ENCODE results near the gene ZP1.
"Not testable (repeated sequence)": the region's sequence is repeated elsewhere in the genome, so short reads cannot be mapped to it uniquely, and the experiment has no call there.

Gene ZP1

DNA sequence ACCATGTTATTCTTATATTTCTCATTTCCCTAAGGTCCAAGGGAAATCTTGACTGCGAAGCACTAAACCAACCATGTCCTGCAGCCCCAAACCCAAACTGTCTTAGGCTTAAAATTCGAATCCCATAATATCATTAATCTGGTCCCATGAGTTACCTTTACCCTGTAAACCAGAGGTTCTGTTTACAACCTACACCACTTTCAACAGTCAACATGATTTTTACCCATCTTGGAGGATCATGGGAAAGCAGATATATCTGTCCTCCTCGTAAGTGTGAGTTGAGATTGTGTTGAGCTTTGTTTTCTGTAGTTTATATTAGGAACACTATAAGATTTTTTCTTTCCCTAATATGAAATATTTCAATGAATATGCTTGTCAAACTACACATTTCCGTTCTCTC, 32.6 kb downstream of the ZP1 start:
- H3K4me3 ChIP-seq (ENCODE audit: low read depth, low read length) = no peak overlapping the region
- no peaks in the 10 kb centered on the region for H3K9me3 ChIP-seq (ENCODE audit: control insufficient read depth, insufficient read depth, low read length)
- no peaks in the 10 kb centered on the region for H3K27me3 ChIP-seq (ENCODE audit: control insufficient read depth, insufficient read depth, low read length)
- peaks cover 63% of the 10 kb centered on the region for H3K36me3 ChIP-seq (ENCODE audit: control insufficient read depth, insufficient read depth, low read length)
- no peak overlapping the region for H3K9ac ChIP-seq (ENCODE audit: low read depth, low read length)
- peaks cover 3% of the 10 kb centered on the region for H3K4me1 ChIP-seq (ENCODE audit: control insufficient read depth, insufficient read depth, low read length)

- H3K9me3 ChIP-seq (ENCODE audit: control insufficient read depth, insufficient read depth, low read length) = no peaks in the 10 kb centered on the region
- H3K27me3 ChIP-seq (ENCODE audit: control insufficient read depth, insufficient read depth, low read length) = no peaks in the 10 kb centered on the region
- H3K9ac ChIP-seq (ENCODE audit: low read depth, low read length) = no peak overlapping the region
- H3K4me1 ChIP-seq (ENCODE audit: control insufficient read depth, insufficient read depth, low read length) = peaks cover 7% of the 10 kb centered on the region
- no peak overlapping the region for H3K4me3 ChIP-seq (ENCODE audit: low read depth, low read length)
- peaks cover 59% of the 10 kb centered on the region for H3K36me3 ChIP-seq (ENCODE audit: control insufficient read depth, insufficient read depth, low read length)
Observed at GRCh38 chr11:60900673-60901404, 33.5 kb downstream of the ZP1 start.

- Histone ChIP-seq H3K27me3 (ENCODE audit: control insufficient read depth, insufficient read depth, low read length) (no peaks in the 10 kb centered on the region), H3K9me3 (ENCODE audit: control insufficient read depth, insufficient read depth, low read length) (no peaks in the 10 kb centered on the region), H3K9ac (ENCODE audit: low read depth, low read length) (no peak overlapping the region), H3K4me1 (ENCODE audit: control insufficient read depth, insufficient read depth, low read length) (peaks cover 7% of the 10 kb centered on the region), H3K36me3 (ENCODE audit: control insufficient read depth, insufficient read depth, low read length) (peaks cover 45% of the 10 kb centered on the region), H3K4me3 (ENCODE audit: low read depth, low read length) (no peak overlapping the region)
Observed at GRCh38 chr11:60902625-60903024, 35.3 kb downstream of the ZP1 start.

DNA sequence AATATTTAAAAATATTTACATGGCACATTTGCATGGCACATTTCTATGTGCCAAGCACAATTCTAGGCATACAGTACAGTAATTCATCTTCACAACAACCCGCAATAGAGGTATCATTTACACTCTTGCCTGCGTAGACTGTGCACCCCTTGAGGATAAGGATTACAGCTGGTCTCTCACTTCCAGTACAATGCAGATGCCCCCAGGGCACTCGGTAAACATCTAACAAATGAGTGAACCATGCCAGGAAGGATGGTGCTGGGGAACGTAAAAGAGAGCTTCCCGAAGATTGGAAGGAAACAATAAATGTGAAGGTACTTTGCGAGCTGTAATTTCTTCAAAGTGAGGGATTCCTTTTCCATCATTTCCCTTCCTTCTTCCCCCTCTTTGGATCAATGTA, 37.7 kb downstream of the ZP1 start:
- H3K36me3 ChIP-seq (ENCODE audit: control insufficient read depth, insufficient read depth, low read length) = peaks cover 28% of the 10 kb centered on the region
- peak overlapping the region; percentile 81 for H3K9ac ChIP-seq (ENCODE audit: low read depth, low read length)
- peaks cover 7% of the 10 kb centered on the region for H3K4me1 ChIP-seq (ENCODE audit: control insufficient read depth, insufficient read depth, low read length)
- peak overlapping the region; percentile 90 for H3K4me3 ChIP-seq (ENCODE audit: low read depth, low read length)
- H3K9me3 ChIP-seq (ENCODE audit: control insufficient read depth, insufficient read depth, low read length) = no peaks in the 10 kb centered on the region
- peaks cover 8% of the 10 kb centered on the region for H3K27me3 ChIP-seq (ENCODE audit: control insufficient read depth, insufficient read depth, low read length)

- Histone ChIP-seq H3K4me1 (ENCODE audit: control insufficient read depth, insufficient read depth, low read length) (peaks cover 7% of the 10 kb centered on the region), H3K9me3 (ENCODE audit: control insufficient read depth, insufficient read depth, low read length) (no peaks in the 10 kb centered on the region), H3K27me3 (ENCODE audit: control insufficient read depth, insufficient read depth, low read length) (peaks cover 9% of the 10 kb centered on the region), H3K36me3 (ENCODE audit: control insufficient read depth, insufficient read depth, low read length) (peaks cover 24% of the 10 kb centered on the region), H3K9ac (ENCODE audit: low read depth, low read length) (peak overlapping the region; percentile 81), H3K4me3 (ENCODE audit: low read depth, low read length) (peak overlapping the region; percentile 90)
Observed at GRCh38 chr11:60905551-60906113, 38.3 kb downstream of the ZP1 start.

DNA sequence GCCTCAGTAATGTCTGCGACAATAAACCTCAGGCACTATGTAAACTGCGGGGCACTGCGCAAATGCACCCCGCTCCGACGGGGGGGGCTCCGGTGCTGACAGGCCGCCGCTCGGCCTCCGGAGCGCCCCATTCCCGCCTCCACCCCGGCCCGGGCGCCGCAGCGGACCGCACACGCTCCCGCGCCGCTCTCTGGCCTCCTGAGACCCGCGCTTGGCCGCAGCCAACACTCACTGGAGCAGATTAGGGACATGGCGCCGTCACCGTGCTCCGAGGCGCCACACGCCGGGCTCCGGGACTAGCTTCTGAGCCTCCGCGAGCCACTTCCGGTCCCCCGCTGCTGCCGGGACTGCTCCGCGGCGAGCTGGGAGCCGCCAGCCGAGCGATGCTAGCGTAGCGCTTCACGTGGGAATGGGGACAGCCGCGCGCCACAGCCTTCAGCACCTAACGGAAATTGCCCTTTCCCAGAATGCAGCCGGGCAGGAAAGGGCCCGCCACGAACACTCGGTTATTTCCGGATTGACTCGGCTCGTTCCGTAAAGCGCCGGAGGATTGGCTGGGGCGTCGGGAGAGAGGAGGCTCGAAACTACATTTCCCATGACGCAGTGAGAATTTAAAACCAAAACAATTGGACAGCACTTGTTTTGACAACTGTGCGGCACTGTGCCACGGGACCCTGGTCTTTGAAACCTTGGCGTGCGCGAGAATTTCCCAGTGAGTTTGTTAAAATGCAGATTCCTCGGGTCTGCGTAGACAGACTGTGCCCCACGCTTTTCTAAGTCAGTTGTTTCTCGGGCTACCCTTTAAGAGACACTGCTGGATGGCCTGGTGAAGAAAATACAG, 39.0 kb downstream of the ZP1 start, which contains the start of gene PRPF19:
Gene PRPF19 (minus strand): TSS at position 454 of the 841 bp plus-strand sequence. CDS start 203 bp downstream, at position 251.
- Histone ChIP-seq H3K9ac (ENCODE audit: low read depth, low read length) (peak within 1 kb of the TSS; percentile 81), H3K9me3 (ENCODE audit: control insufficient read depth, insufficient read depth, low read length) (no peaks in the 10 kb centered on the region), H3K4me3 (ENCODE audit: low read depth, low read length) (peak within 1 kb of the TSS; percentile 90), H3K27me3 (ENCODE audit: control insufficient read depth, insufficient read depth, low read length) (peaks cover 16% of the 10 kb centered on the region), H3K4me1 (ENCODE audit: control insufficient read depth, insufficient read depth, low read length) (peaks cover 7% of the 10 kb centered on the region), H3K36me3 (ENCODE audit: control insufficient read depth, insufficient read depth, low read length) (peaks cover 17% of the 10 kb centered on the region)

GRCh38 chr11:60908803-60909202, 41.5 kb downstream of the ZP1 start:
- Histone ChIP-seq H3K9ac (ENCODE audit: low read depth, low read length) (no peak overlapping the region), H3K4me3 (ENCODE audit: low read depth, low read length) (no peak overlapping the region), H3K4me1 (ENCODE audit: control insufficient read depth, insufficient read depth, low read length) (peaks cover 10% of the 10 kb centered on the region), H3K27me3 (ENCODE audit: control insufficient read depth, insufficient read depth, low read length) (peaks cover 31% of the 10 kb centered on the region), H3K36me3 (ENCODE audit: control insufficient read depth, insufficient read depth, low read length) (no peaks in the 10 kb centered on the region), H3K9me3 (ENCODE audit: control insufficient read depth, insufficient read depth, low read length) (no peaks in the 10 kb centered on the region)

DNA sequence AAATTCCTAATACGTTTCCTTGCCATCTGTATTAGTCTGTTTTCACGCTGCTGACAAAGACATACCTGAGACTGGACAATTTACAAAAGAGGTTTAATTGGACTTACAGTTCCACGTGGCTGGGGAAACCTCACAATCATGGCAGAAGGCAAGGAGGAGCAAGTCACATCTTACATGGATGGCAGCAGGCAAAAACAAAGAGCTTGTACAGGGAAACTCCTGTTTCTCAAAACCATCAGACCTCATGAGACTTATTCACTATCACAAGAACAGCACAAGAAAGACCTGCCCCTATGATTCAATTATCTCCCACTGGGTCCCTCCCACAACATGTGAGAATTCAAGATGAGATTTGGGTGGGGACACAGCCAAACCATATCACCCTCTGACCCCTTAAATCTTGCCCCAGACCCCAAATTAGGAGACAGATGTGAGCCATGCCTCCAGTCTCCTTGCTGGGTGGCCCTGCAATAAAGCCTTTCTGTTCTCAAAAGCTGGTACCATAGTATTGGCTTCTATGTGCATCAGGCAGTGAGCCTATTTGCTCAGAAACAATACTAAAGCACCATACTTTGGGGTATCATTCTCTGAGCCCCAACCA, 42.4 kb downstream of the ZP1 start:
- not testable (repeated sequence) for H3K36me3 ChIP-seq (ENCODE audit: control insufficient read depth, insufficient read depth, low read length); H3K4me3 ChIP-seq (ENCODE audit: low read depth, low read length); H3K4me1 ChIP-seq (ENCODE audit: control insufficient read depth, insufficient read depth, low read length); H3K9ac ChIP-seq (ENCODE audit: low read depth, low read length); H3K9me3 ChIP-seq (ENCODE audit: control insufficient read depth, insufficient read depth, low read length)
- H3K27me3 ChIP-seq (ENCODE audit: control insufficient read depth, insufficient read depth, low read length) = peaks cover 32% of the 10 kb centered on the region

- H3K4me1 ChIP-seq (ENCODE audit: control insufficient read depth, insufficient read depth, low read length) = peaks cover 4% of the 10 kb centered on the region
- no peak overlapping the region for H3K4me3 ChIP-seq (ENCODE audit: low read depth, low read length)
- H3K27me3 ChIP-seq (ENCODE audit: control insufficient read depth, insufficient read depth, low read length) = peaks cover 37% of the 10 kb centered on the region
- no peaks in the 10 kb centered on the region for H3K36me3 ChIP-seq (ENCODE audit: control insufficient read depth, insufficient read depth, low read length)
- no peaks in the 10 kb centered on the region for H3K9me3 ChIP-seq (ENCODE audit: control insufficient read depth, insufficient read depth, low read length)
- H3K9ac ChIP-seq (ENCODE audit: low read depth, low read length) = no peak overlapping the region
Observed at GRCh38 chr11:60910281-60910687, 42.9 kb downstream of the ZP1 start.

DNA sequence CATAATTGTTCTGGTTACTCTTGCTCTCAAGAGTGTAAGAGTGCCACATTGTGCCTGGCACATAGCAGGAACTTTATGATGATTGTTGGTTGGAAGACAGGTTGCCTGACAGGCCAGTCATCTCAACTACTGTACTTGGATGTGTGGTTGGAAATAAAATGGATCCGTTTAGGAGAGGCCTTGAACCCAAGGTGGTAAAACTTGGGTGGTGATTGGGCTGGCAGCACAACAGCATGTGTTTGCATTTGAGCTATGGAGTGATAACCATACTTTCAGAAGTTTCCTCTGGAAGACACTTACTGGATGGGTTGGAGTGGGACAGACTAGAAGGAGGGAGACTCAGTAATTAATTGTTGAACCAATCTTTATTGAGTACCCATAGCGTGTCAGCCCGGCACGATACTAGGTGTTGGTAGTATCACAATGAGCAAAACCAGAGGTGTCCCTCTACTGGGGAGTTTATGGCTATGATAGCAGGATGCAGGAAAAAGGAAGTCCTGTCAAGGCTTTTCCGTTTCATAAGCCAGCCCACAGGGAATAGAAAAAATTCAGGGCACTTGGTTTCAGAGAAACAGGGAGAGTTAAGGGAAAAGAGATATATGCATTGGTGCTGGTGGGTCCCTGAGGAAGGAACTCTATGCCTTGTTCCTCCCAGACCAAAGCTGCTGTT, 43.5 kb downstream of the ZP1 start:
- H3K4me3 ChIP-seq (ENCODE audit: low read depth, low read length) = no peak overlapping the region
- no peak overlapping the region for H3K9ac ChIP-seq (ENCODE audit: low read depth, low read length)
- H3K36me3 ChIP-seq (ENCODE audit: control insufficient read depth, insufficient read depth, low read length) = no peaks in the 10 kb centered on the region
- H3K9me3 ChIP-seq (ENCODE audit: control insufficient read depth, insufficient read depth, low read length) = no peaks in the 10 kb centered on the region
- peaks cover 37% of the 10 kb centered on the region for H3K27me3 ChIP-seq (ENCODE audit: control insufficient read depth, insufficient read depth, low read length)
- peaks cover 5% of the 10 kb centered on the region for H3K4me1 ChIP-seq (ENCODE audit: control insufficient read depth, insufficient read depth, low read length)

DNA sequence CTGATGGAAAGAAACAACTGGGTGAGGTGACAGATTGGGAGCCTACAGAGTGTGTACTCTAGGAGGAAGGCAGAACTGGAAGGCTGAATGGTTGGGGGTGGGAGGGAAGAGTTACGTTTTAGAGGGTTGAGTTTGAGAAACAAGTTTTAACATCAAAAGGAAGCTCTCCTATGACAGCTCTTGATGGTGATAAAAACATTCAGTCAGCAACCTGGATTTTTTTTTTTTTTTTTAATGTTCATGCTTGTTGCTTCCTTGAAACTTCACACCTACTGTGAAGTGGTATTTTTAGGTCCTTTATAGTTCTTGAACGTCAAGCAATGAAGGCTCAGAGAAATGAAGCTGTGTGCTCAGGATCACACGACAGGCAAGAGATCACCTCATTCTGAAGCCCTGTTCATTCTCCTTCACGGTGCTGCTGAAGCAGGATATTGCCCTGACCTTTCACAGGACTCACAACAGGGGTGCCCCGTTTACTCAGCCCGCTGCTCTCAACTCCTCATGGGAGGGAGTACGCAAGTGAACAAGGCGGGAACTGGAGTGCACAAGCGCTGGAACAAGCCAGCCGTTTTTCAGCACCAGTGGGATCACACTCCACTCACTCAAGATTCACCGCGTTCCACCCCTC, 45.0 kb downstream of the ZP1 start:
- Histone ChIP-seq H3K4me1 (ENCODE audit: control insufficient read depth, insufficient read depth, low read length) (peaks cover 9% of the 10 kb centered on the region), H3K27me3 (ENCODE audit: control insufficient read depth, insufficient read depth, low read length) (peaks cover 37% of the 10 kb centered on the region), H3K4me3 (ENCODE audit: low read depth, low read length) (no peak overlapping the region), H3K9me3 (ENCODE audit: control insufficient read depth, insufficient read depth, low read length) (no peaks in the 10 kb centered on the region), H3K36me3 (ENCODE audit: control insufficient read depth, insufficient read depth, low read length) (no peaks in the 10 kb centered on the region), H3K9ac (ENCODE audit: low read depth, low read length) (no peak overlapping the region)

All from iPS-15b (cell line).